ENCODE data around the gene TEX26. TPM values are rescaled to one million over a fixed set of nuclear protein-coding genes. Genes with fewer than 3 reads are reported as not detected.
A peak's percentile ranks its signal among the peaks of the same experiment; 100 is the strongest.

TEX26 gene
- total RNA-seq (under 1 TPM in 2 of 6 donors, not detected in 4; 0.17 to 0.37 TPM), polyA plus RNA-seq (under 1 TPM; 0.30 to 0.42 TPM)

- intact Hi-C loops (cut with DNase I), result no loop called here
- DNase-seq (no peak), FAIRE-seq (no peak), ATAC-seq (peak in 2 of 4 donors; percentile 19 to 20)
- Histone ChIP-seq H3K27me3 (peaks cover 0 to 2% (median 0%) of the 10 kb centered on the region in 4 donors), H3K9me3 (no peaks in the 10 kb centered on the region), H3K4me3 (no peak within 1 kb of the TSS), H3K36me3 (no peaks in the 10 kb centered on the region), H3K27ac (no peak within 1 kb of the TSS), H3K4me1 (no peaks in the 10 kb centered on the region)
- no peak for TF ChIP-seq CTCF (IDR thresholded peaks at IDR 0.05)
- WGBS, 2 donors, result 34 to 36% methylated on average over 32 of the region's 32 CpGs
Observed at GRCh38 chr13:30932481-30933353, at the start of gene TEX26. TEX26 (plus strand) TSS chr13:30932656; CDS start chr13:30932716, 60 bp downstream.

- Histone ChIP-seq H3K4me1 (no peaks in the 10 kb centered on the region), H3K9me3 (no peaks in the 10 kb centered on the region), H3K27ac (no peak overlapping the region), H3K36me3 (no peaks in the 10 kb centered on the region), H3K27me3 (no peaks in the 10 kb centered on the region), H3K4me3 (no peak overlapping the region)
- no peak for ATAC-seq
- intact Hi-C loops (cut with DNase I), result no loop called here
- no peak for FAIRE-seq
- no peak for DNase-seq
- WGBS, 2 donors, result 63 to 68% methylated on average over 13 of the region's 13 CpGs
- TF ChIP-seq CTCF (IDR thresholded peaks at IDR 0.05), result no peak
Observed at GRCh38 chr13:30882996-30883766, 49.3 kb upstream of the TEX26 start.

- no peak for TF ChIP-seq CTCF (IDR thresholded peaks at IDR 0.05)
- no peak for ATAC-seq
- no peaks in the 10 kb centered on the region for H3K9me3 ChIP-seq
- no peak for FAIRE-seq
- H3K27ac ChIP-seq, result no peak overlapping the region
- H3K36me3 ChIP-seq, result no peaks in the 10 kb centered on the region
- H3K4me3 ChIP-seq, result no peak overlapping the region
- no peak for DNase-seq
- H3K4me1 ChIP-seq, result no peaks in the 10 kb centered on the region
- intact Hi-C loops (cut with DNase I), result no loop called here
- WGBS, 2 donors, result 79 to 88% methylated on average over 5 of the region's 5 CpGs
- H3K27me3 ChIP-seq, result no peaks in the 10 kb centered on the region
Observed at GRCh38 chr13:30884543-30884942, 47.9 kb upstream of the TEX26 start.

GRCh38 chr13:30889196-30889690 is 43.2 kb upstream of the TEX26 start:
- DNase-seq (no peak), FAIRE-seq (no peak), ATAC-seq (no peak)
- no peaks in the 10 kb centered on the region for H3K36me3 ChIP-seq
- no peaks in the 10 kb centered on the region for H3K27me3 ChIP-seq
- intact Hi-C loops (cut with DNase I), result no loop called here
- H3K27ac ChIP-seq, result no peak overlapping the region
- no peak for TF ChIP-seq CTCF (IDR thresholded peaks at IDR 0.05)
- WGBS, 2 donors, result 72 to 81% methylated on average over 3 of the region's 3 CpGs
- H3K4me3 ChIP-seq, result no peak overlapping the region
- H3K9me3 ChIP-seq, result no peaks in the 10 kb centered on the region
- no peaks in the 10 kb centered on the region for H3K4me1 ChIP-seq
